OCI-LY7 (cell line): ENCODE measurements around the gene C2orf49. TPM values are rescaled to one million over a fixed set of nuclear protein-coding genes. Genes with fewer than 3 reads are reported as not detected.

Source experiments
- BruUV-seq: library from RNA; stranded (reverse); fragments of 400-500 nt; replicated peaks from 2 replicates; lab custom pipeline; 2021; lab: Mats Ljungman, UMichigan
- CTCF ChIA-PET: fragments of 300-600 bp; sonication (Branson Sonifier 250); formaldehyde crosslinking; loops from one replicate; lab custom pipeline; 2022; ENCODE audit warnings: antibody characterized with exemption; ENCODE audit not compliant: unreplicated experiment; lab: Charles Lee
- POLR2A ChIA-PET: fragments of 300-600 bp; sonication (Branson Sonifier 250); formaldehyde crosslinking; loops from one replicate; lab custom pipeline; 2022; ENCODE audit warnings: antibody characterized with exemption; lab: Charles Lee
- DNase-seq: peaks from one replicate; pipeline ENCODE4 v3.0.0-alpha.2; 2015; ENCODE audit warnings: low spot score
- H2AFZ ChIP-seq: fragments of 200-600 bp; sonication (generic), shearing (Covaris generic); 2 replicates; pipeline ENCODE4 v1.6.1; 2014; ENCODE audit warnings: mild to moderate bottlenecking, antibody characterized with exemption, low read length, moderate library complexity
- H3K27ac ChIP-seq: fragments of 200-600 bp; sonication (generic); 2 replicates; pipeline ENCODE4 v1.5.1; 2014; ENCODE audit warnings: mixed run types, low read depth, mild to moderate bottlenecking, moderate library complexity, low read length, inconsistent platforms; ENCODE audit not compliant: poor library complexity, severe bottlenecking
- H3K36me3 ChIP-seq: fragments of 200-600 bp; sonication (generic); 2 replicates; pipeline ENCODE4 v1.6.1; 2014; ENCODE audit warnings: mild to moderate bottlenecking, antibody characterized with exemption, low read length, moderate library complexity, mixed read lengths; ENCODE audit not compliant: insufficient read depth
- H3K4me1 ChIP-seq: fragments of 200-600 bp; sonication (generic); 2 replicates; pipeline ENCODE4 v1.5.1; 2014; ENCODE audit warnings: mild to moderate bottlenecking, low read length; ENCODE audit not compliant: insufficient read depth, poor library complexity, severe bottlenecking
- H3K4me2 ChIP-seq: fragments of 200-600 bp; sonication (generic); 2 replicates; pipeline ENCODE4 v1.6.1; 2014; ENCODE audit warnings: mild to moderate bottlenecking, low read length
- H3K4me3 ChIP-seq: fragments of 200-600 bp; sonication (generic); 2 replicates; pipeline ENCODE4 v1.5.1; 2014; ENCODE audit warnings: mild to moderate bottlenecking, low read depth, low read length; ENCODE audit not compliant: poor library complexity, severe bottlenecking
- H3K79me2 ChIP-seq: fragments of 200-600 bp; sonication (generic); 2 replicates; pipeline ENCODE4 v1.6.1; 2016; ENCODE audit warnings: low read depth, mild to moderate bottlenecking, low read length, moderate library complexity, mixed read lengths; ENCODE audit not compliant: insufficient read depth
- H3K9me2 ChIP-seq: fragments of 200-600 bp; sonication (generic); 2 replicates; pipeline ENCODE4 v1.6.1; 2016; ENCODE audit warnings: mild to moderate bottlenecking, low read length, mixed read lengths; ENCODE audit not compliant: insufficient read depth
- H3K9me3 ChIP-seq: fragments of 200-600 bp; sonication (generic); 2 replicates; pipeline ENCODE4 v1.6.1; 2014; ENCODE audit warnings: mild to moderate bottlenecking, mixed run types, low read length, mixed read lengths
- H4K20me1 ChIP-seq: fragments of 200-600 bp; sonication (generic); 2 replicates; pipeline ENCODE4 v1.6.1; 2014; ENCODE audit warnings: mild to moderate bottlenecking, antibody characterized with exemption, low read length, moderate library complexity, mixed read lengths; ENCODE audit not compliant: insufficient read depth
- EZH2phosphoT487 ChIP-seq: fragments of 200-600 bp; sonication (generic); IDR thresholded peaks from 2 replicates; pipeline ENCODE4 v1.6.1; 2018; ENCODE audit warnings: low read depth, borderline replicate concordance, mild to moderate bottlenecking, mixed run types, antibody characterized with exemption, low read length, moderate library complexity, mixed read lengths
- intact Hi-C: fragments of 100-400 bp; cut with micrococcal nuclease; formaldehyde crosslinking; loops from one replicate; pipeline ENCODE4 v1.10.0; 2022; ENCODE audit not compliant: unreplicated experiment
- total RNA-seq, 2 experiments: library from RNA; depleted of rRNA in 1 of 2; stranded (reverse); fragments of >200 nt in 1 of 2; shearing (Covaris generic) in 1 of 2; gene quantifications; 2 replicates each; pipeline ENCODE4 v1.2.3, GENCODE V29; 2014 to 2022
- TF ChIP-seq, protein P1 (sequence below): fragments of 200-600 bp; sonication (generic); conservative IDR thresholded peaks from 2 replicates; pipeline ENCODE4 v1.5.1; 2014; ENCODE audit warnings: mild to moderate bottlenecking, antibody characterized with exemption, low read length, moderate library complexity, mixed read lengths

Gene C2orf49
- total RNA-seq, 2 experiments from 2014 or later, result 11.8 to 17.0 TPM

DNA sequence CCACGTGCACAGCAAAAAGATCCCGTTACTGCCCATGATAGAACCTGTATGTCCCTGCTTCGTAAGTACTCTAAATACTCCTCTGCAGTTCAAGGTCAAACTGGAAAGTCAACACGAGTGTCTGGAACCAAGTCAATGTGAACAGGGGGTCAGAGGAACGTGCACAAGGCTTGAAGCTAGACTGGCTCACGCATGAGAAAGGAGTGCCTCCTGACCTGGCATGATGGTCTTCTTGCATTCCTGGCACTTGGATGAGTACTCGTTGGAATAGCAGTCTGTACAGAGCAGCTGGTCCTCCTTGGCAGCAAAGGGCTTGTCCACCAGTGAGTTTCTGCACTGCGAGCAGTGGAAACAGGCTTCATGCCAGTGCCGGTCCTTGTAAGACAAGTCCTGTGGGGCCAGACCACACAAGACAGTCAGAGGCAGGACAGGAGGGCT lies 36.0 kb downstream of the C2orf49 start:
- no peak overlapping the region for H3K4me2 ChIP-seq
- no peaks in the 10 kb centered on the region for H3K9me2 ChIP-seq
- no peaks in the 10 kb centered on the region for H4K20me1 ChIP-seq
- no peaks in the 10 kb centered on the region for H3K36me3 ChIP-seq
- H3K4me1 ChIP-seq, result no peaks in the 10 kb centered on the region
- H3K4me3 ChIP-seq, result no peak overlapping the region
- POLR2A ChIA-PET, result no interaction called here
- H2AFZ ChIP-seq, result no peak overlapping the region
- BruUV-seq, result no TSS peak
- DNase-seq, result no peak
- intact Hi-C loops, result no loop called here
- no peaks in the 10 kb centered on the region for H3K79me2 ChIP-seq
- H3K27ac ChIP-seq, result no peak overlapping the region
- no peaks in the 10 kb centered on the region for H3K9me3 ChIP-seq
- CTCF ChIA-PET, result no interaction called here
- TF ChIP-seq, protein P1, sequence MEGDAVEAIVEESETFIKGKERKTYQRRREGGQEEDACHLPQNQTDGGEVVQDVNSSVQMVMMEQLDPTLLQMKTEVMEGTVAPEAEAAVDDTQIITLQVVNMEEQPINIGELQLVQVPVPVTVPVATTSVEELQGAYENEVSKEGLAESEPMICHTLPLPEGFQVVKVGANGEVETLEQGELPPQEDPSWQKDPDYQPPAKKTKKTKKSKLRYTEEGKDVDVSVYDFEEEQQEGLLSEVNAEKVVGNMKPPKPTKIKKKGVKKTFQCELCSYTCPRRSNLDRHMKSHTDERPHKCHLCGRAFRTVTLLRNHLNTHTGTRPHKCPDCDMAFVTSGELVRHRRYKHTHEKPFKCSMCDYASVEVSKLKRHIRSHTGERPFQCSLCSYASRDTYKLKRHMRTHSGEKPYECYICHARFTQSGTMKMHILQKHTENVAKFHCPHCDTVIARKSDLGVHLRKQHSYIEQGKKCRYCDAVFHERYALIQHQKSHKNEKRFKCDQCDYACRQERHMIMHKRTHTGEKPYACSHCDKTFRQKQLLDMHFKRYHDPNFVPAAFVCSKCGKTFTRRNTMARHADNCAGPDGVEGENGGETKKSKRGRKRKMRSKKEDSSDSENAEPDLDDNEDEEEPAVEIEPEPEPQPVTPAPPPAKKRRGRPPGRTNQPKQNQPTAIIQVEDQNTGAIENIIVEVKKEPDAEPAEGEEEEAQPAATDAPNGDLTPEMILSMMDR, result no peak
- no peak for TF ChIP-seq EZH2phosphoT487

DNA sequence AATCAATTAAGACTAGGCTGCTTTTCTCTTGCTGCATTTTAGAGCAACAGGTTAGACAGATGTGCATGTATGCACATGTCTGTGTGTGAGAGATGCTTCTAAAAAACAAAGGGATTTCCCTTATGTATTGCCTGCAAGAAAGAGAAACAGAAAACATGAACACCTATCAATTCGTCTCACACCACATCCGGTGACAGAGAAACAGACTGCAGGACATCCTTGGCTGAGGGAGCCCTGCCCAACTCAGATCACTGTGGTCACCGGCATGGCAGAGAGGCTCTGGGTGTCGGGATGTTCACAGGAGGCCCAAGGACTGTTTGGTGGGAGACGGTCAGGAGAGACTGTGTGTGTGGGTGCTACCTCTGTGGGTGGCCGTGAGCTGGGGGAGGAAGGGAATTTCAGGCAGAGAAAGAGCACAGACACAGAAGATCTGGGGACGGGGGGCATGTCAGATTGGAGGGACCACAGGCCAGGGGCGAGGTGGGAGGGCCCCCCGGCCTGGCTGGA lies 36.6 kb downstream of the C2orf49 start:
- intact Hi-C loops, result no loop called here
- no peaks in the 10 kb centered on the region for H3K36me3 ChIP-seq
- H3K27ac ChIP-seq, result no peak overlapping the region
- H3K4me3 ChIP-seq, result no peak overlapping the region
- H4K20me1 ChIP-seq, result no peaks in the 10 kb centered on the region
- BruUV-seq, result no TSS peak
- H3K79me2 ChIP-seq, result no peaks in the 10 kb centered on the region
- ChIA-PET CTCF (interaction anchor here (0.7 kb wide), 1 partner anchor 139 kb away, joined by 3 read pairs; no protein-coding TSS in a partner anchor), POLR2A (no interaction called here)
- no peak overlapping the region for H3K4me2 ChIP-seq
- no peak for DNase-seq
- TF ChIP-seq, protein P1, result no peak
- no peak for TF ChIP-seq EZH2phosphoT487
- no peak overlapping the region for H2AFZ ChIP-seq
- no peaks in the 10 kb centered on the region for H3K4me1 ChIP-seq
- no peaks in the 10 kb centered on the region for H3K9me2 ChIP-seq
- H3K9me3 ChIP-seq, result no peaks in the 10 kb centered on the region

DNA sequence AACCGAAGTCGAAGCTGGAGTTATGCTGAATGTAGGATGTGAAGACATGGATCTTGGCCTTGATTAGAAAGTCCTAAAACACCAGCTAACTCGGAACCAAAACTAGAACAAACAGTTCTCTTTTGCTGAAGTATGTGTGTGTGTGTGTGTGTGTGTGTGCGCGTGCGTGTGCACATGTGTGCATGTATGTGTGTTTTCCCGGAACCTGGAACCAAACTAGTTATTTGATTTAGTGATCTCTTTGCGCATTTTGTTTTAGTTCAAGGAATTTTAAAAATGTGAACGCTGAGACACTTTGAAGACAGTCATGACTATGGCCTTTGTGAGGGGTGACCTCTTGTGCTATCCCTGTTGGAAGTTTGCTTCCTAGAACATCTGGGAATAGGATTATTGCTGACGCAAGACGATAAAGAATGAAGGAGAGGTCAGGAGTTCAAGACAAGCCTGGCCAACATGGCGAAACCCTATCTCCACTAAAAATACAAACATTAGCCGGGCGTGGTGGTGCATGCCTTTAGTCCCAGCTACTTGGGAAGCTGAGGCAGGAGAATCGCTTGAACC lies 37.7 kb downstream of the C2orf49 start:
- H3K9me2 ChIP-seq, result no peaks in the 10 kb centered on the region
- TF ChIP-seq EZH2phosphoT487, result no peak
- TF ChIP-seq, protein P1, result no peak
- ChIA-PET CTCF (no interaction called here), POLR2A (no interaction called here)
- no TSS peak for BruUV-seq
- no peak overlapping the region for H3K4me3 ChIP-seq
- no peaks in the 10 kb centered on the region for H3K9me3 ChIP-seq
- no peak for DNase-seq
- H2AFZ ChIP-seq, result no peak overlapping the region
- no peak overlapping the region for H3K4me2 ChIP-seq
- H3K36me3 ChIP-seq, result no peaks in the 10 kb centered on the region
- H3K79me2 ChIP-seq, result no peaks in the 10 kb centered on the region
- intact Hi-C loops, result no loop called here
- H3K4me1 ChIP-seq, result no peaks in the 10 kb centered on the region
- H4K20me1 ChIP-seq, result no peaks in the 10 kb centered on the region
- no peak overlapping the region for H3K27ac ChIP-seq
